ENCODE data around the gene FNBP1L.
"Not testable (repeated sequence)": the region's sequence is repeated elsewhere in the genome, so short reads cannot be mapped to it uniquely, and the experiment has no call there.

Gene FNBP1L

GRCh38 chr1:93468662-93469061 is 20.7 kb downstream of the FNBP1L start:
- TF ChIP-seq CTCF (IDR thresholded peaks at IDR 0.05; ENCODE audit: insufficient read depth, low read depth, low read length, missing control alignments), result no peak
- H3K4me3 ChIP-seq (ENCODE audit: low read length), result no peak overlapping the region
- no peak for DNase-seq (ENCODE audit: low read depth)

- H3K4me3 ChIP-seq (ENCODE audit: low read length); DNase-seq (ENCODE audit: low read depth): not testable (repeated sequence)
These were observed 21.3 kb downstream of the FNBP1L start for GRCh38 chr1:93469223-93469622.

GRCh38 chr1:93471284-93471683 is 23.4 kb downstream of the FNBP1L start:
- no peak for TF ChIP-seq CTCF (IDR thresholded peaks at IDR 0.05; ENCODE audit: insufficient read depth, low read depth, low read length, missing control alignments)
- H3K4me3 ChIP-seq (ENCODE audit: low read length), result no peak overlapping the region
- no peak for DNase-seq (ENCODE audit: low read depth)

- TF ChIP-seq CTCF (IDR thresholded peaks at IDR 0.05; ENCODE audit: insufficient read depth, low read depth, low read length, missing control alignments), result no peak
- H3K4me3 ChIP-seq (ENCODE audit: low read length), result no peak overlapping the region
- DNase-seq (ENCODE audit: low read depth), result no peak
These were observed 24.0 kb downstream of the FNBP1L start for GRCh38 chr1:93471911-93472310.

GRCh38 chr1:93474321-93474720 is 26.4 kb downstream of the FNBP1L start:
- no peak overlapping the region for H3K4me3 ChIP-seq (ENCODE audit: low read length)
- no peak for DNase-seq (ENCODE audit: low read depth)
- TF ChIP-seq CTCF (IDR thresholded peaks at IDR 0.05; ENCODE audit: insufficient read depth, low read depth, low read length, missing control alignments), result no peak

GRCh38 chr1:93475681-93476080 is 27.8 kb downstream of the FNBP1L start:
- DNase-seq (ENCODE audit: low read depth), result no peak
- no peak for TF ChIP-seq CTCF (IDR thresholded peaks at IDR 0.05; ENCODE audit: insufficient read depth, low read depth, low read length, missing control alignments)

GRCh38 chr1:93479133-93479745 is 31.3 kb downstream of the FNBP1L start:
- not testable (repeated sequence) for DNase-seq (ENCODE audit: low read depth); H3K4me3 ChIP-seq (ENCODE audit: low read length)

More at GRCh38 chr1:93475681-93476080, 27.8 kb downstream of the FNBP1L start:
- H3K4me3 ChIP-seq (ENCODE audit: low read length), result no peak overlapping the region

GRCh38 chr1:93481899-93482298 is 34.0 kb downstream of the FNBP1L start:
- not testable (repeated sequence) for DNase-seq (ENCODE audit: low read depth); H3K4me3 ChIP-seq (ENCODE audit: low read length)

- no peak for DNase-seq (ENCODE audit: low read depth)
- no peak overlapping the region for H3K4me3 ChIP-seq (ENCODE audit: low read length)
- TF ChIP-seq CTCF (IDR thresholded peaks at IDR 0.05; ENCODE audit: insufficient read depth, low read depth, low read length, missing control alignments), result no peak
These were observed 35.3 kb downstream of the FNBP1L start for GRCh38 chr1:93483200-93483599.
